ENCODE data around the gene AIRE. TPM values are rescaled to one million over a fixed set of nuclear protein-coding genes. Genes with fewer than 3 reads are reported as not detected.

AIRE gene
- total and polyA plus RNA-seq, 12 donors: 0.06 to 1.1 (median 0.09) TPM; not detected in 8

DNA sequence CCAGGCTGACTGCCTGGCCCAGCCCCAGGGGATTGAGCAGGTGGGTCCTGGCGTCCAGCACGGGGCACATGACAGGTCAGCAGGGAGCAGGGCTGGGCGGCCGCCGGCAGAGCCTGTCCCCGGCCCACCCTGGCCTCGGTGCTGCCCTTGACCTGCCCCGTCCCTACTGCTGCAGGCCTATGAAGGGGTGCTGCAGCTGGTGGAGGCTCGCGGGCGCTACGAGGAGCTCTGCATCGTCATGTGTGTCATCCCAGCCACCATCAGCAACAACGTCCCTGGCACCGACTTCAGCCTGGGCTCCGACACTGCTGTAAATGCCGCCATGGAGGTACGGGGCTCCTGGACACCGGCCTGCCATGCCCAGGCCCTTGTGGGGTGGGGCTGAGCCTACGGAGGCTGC is 37.9 kb downstream of the AIRE start:
- Histone ChIP-seq H3K27me3 (no peaks in the 10 kb centered on the region), H3K4me3 (no peak overlapping the region), H3K4me1 (replicated peaks in 1 of 2) (no peaks in the 10 kb centered on the region), H3K36me3 (replicated peaks in 1 of 2) (peaks cover 0 to 58% of the 10 kb centered on the region in 2 donors), H3K9me3 (replicated peaks in 1 of 3) (no peaks in the 10 kb centered on the region), H3K27ac (no peak overlapping the region)
- intact Hi-C loops (cut with DNase I): loop anchor here in 1 of 2 donors (10.0 kb wide), 1 partner anchor 141 kb away; no protein-coding TSS in a partner anchor
- TF ChIP-seq, protein P1, sequence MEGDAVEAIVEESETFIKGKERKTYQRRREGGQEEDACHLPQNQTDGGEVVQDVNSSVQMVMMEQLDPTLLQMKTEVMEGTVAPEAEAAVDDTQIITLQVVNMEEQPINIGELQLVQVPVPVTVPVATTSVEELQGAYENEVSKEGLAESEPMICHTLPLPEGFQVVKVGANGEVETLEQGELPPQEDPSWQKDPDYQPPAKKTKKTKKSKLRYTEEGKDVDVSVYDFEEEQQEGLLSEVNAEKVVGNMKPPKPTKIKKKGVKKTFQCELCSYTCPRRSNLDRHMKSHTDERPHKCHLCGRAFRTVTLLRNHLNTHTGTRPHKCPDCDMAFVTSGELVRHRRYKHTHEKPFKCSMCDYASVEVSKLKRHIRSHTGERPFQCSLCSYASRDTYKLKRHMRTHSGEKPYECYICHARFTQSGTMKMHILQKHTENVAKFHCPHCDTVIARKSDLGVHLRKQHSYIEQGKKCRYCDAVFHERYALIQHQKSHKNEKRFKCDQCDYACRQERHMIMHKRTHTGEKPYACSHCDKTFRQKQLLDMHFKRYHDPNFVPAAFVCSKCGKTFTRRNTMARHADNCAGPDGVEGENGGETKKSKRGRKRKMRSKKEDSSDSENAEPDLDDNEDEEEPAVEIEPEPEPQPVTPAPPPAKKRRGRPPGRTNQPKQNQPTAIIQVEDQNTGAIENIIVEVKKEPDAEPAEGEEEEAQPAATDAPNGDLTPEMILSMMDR (IDR thresholded peaks at IDR 0.05): no peak
- no peak for TF ChIP-seq POLR2A (IDR thresholded peaks at IDR 0.05)
- WGBS, 4 donors: 84 to 94% (median 89%) methylated on average over 6 to 20 of the region's 20 CpGs; no CpG with 5 or more reads in 1 of the 4 donors
- DNase-seq: no peak

DNA sequence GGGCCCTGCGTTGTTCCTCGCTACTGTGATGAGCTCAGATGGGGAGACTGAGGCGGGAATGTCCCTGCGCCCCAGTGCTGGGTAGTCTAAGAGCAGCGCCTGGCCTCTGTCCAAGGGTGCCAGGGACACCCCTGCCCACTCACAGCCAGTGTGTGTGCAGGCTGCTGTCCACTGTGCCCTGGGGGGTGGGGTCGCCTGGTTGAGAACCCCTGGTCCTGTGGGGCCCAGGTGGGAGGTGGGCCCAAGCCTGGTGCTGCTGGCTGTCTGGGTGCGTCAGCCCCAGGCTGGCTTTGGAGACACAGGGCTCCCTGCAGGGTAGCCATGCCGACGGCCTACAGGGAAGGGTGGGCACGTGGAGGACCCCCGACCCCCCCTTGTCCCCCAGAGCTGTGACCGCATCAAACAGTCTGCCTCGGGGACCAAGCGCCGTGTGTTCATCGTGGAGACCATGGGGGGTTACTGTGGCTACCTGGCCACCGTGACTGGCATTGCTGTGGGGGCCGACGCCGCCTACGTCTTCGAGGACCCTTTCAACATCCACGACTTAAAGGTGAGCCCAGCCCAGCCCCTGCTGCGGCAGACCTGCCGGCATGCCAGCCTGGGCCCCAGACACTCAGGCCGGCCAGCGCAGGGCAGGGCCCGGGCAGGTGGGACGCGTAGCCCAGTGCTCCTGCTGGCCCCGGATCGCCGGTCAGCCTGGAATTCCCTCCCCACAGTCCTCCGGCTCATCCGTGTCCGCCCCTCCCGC is 38.6 kb downstream of the AIRE start:
- H3K4me3 ChIP-seq: no peak overlapping the region
- peaks cover 0 to 58% of the 10 kb centered on the region in 2 donors for H3K36me3 ChIP-seq (replicated peaks in 1 of 2)
- TF ChIP-seq, protein P1 (IDR thresholded peaks at IDR 0.05): no peak
- no peak for TF ChIP-seq POLR2A (IDR thresholded peaks at IDR 0.05)
- no peaks in the 10 kb centered on the region for H3K4me1 ChIP-seq (replicated peaks in 1 of 2)
- no peaks in the 10 kb centered on the region for H3K9me3 ChIP-seq (replicated peaks in 1 of 3)
- WGBS, 4 donors: 95 to 100% (median 98%) methylated on average over 6 to 37 of the region's 37 CpGs
- intact Hi-C loops (cut with DNase I): loop anchor here in 1 of 2 donors (10.0 kb wide), 1 partner anchor 141 kb away; no protein-coding TSS in a partner anchor
- DNase-seq: no peak
- H3K27ac ChIP-seq: no peak overlapping the region
- no peaks in the 10 kb centered on the region for H3K27me3 ChIP-seq

DNA sequence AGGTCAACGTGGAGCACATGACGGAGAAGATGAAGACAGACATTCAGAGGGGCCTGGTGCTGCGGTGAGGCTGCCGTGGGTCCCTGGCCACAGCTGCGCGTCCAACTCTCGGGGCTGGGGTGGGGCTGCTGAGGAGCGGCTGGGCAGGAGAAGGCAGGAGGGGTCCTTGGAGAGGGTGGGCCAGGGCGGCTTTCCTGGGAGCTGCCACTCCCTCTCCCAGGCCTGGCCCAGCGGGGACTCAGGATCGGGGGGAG is 39.1 kb downstream of the AIRE start:
- H3K36me3 ChIP-seq (replicated peaks in 1 of 2): peaks cover 0 to 55% of the 10 kb centered on the region in 2 donors
- 93 to 95% methylated on average over 11 of the region's 11 CpGs; no CpG with 5 or more reads in 2 of the 4 donors for WGBS, 4 donors
- no peaks in the 10 kb centered on the region for H3K9me3 ChIP-seq (replicated peaks in 1 of 3)
- no peak overlapping the region for H3K27ac ChIP-seq
- H3K27me3 ChIP-seq: no peaks in the 10 kb centered on the region
- intact Hi-C loops (cut with DNase I): loop anchor here in 1 of 2 donors (10.0 kb wide), 1 partner anchor 140 kb away; no protein-coding TSS in a partner anchor
- no peaks in the 10 kb centered on the region for H3K4me1 ChIP-seq (replicated peaks in 1 of 2)
- DNase-seq: no peak
- TF ChIP-seq, protein P1 (IDR thresholded peaks at IDR 0.05): no peak
- TF ChIP-seq POLR2A (IDR thresholded peaks at IDR 0.05): no peak
- H3K4me3 ChIP-seq: no peak overlapping the region

DNA sequence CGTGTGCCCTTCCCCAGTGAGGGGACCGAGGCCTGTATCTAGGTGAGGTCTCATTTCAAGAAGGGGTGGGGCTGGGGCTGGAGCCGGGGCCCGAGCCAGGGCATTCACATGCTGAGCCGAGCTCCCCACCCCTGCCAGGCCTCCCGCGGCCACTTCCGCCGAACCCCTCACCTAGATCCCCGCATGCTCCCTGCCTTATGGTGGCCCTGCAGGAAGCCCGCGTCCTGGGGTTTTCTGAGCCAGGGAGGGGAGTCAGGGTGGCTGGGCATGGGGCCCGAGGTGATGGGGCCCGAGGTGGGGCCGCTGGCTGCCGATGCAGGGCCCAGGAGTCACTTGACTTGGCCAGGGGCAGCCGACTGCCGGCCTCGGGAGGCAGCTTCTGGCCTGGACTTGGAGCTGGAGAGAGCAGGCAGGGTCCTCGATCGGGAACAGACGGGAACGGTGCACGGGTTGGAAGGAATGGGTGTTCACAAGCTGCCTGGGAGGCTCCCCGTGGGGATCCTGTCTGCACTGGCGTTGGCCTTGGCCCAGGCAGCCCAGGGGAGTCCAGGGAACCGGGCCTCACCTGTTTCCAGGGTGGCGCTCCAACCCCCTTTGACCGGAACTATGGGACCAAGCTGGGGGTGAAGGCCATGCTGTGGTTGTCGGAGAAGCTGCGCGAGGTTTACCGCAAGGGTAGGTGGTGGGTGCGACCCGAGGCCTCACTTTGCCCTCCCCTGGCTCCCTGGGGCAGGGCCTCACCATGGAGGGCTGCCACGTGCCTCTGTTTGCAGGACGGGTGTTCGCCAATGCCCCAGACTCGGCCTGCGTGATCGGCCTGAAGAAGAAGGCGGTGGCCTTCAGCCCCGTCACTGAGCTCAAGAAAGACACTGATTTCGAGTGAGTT is 40.0 kb downstream of the AIRE start:
- no peak for DNase-seq
- TF ChIP-seq, protein P1 (IDR thresholded peaks at IDR 0.05): no peak
- TF ChIP-seq POLR2A (IDR thresholded peaks at IDR 0.05): no peak
- Histone ChIP-seq H3K27ac (no peak overlapping the region), H3K36me3 (replicated peaks in 1 of 2) (peaks cover 0 to 47% of the 10 kb centered on the region in 2 donors), H3K27me3 (no peaks in the 10 kb centered on the region), H3K4me1 (replicated peaks in 1 of 2) (no peaks in the 10 kb centered on the region), H3K4me3 (no peak overlapping the region), H3K9me3 (replicated peaks in 1 of 3) (no peaks in the 10 kb centered on the region)
- intact Hi-C loops (cut with DNase I): loop anchor here in 1 of 2 donors (10.0 kb wide), 1 partner anchor 139 kb away; no protein-coding TSS in a partner anchor
- 89 to 94% (median 92%) methylated on average over 15 to 44 of the region's 44 CpGs for WGBS, 4 donors

Data from adrenal gland (tissue), 12 donors.